K562 (cell line): ENCODE results near the gene PRKAG1. TPM values are rescaled to one million over a fixed set of nuclear protein-coding genes. Genes with fewer than 3 reads are reported as not detected.

Experiments
- CREB1 ChIP-seq, 2 experiments: sonication (generic) in 1 of 2; formaldehyde crosslinking in 1 of 2; IDR thresholded peaks; 2 replicates each; pipeline versions ENCODE4 v1.6.1 to v1.8.0; 2012 to 2022; ENCODE audit warnings: inconsistent platforms in 1 of 2, mild to moderate bottlenecking in 1 of 2, missing genetic modification reagents in 1 of 2, moderate library complexity in 1 of 2
- FOXP4 ChIP-seq: sonication (generic); formaldehyde crosslinking; IDR thresholded peaks from 2 replicates; pipeline ENCODE4 v1.8.0; 2022; ENCODE audit warnings: mild to moderate bottlenecking, missing genetic modification reagents, borderline replicate concordance
- GTF2E2 ChIP-seq: fragments of 200-800 bp; sonication (Bioruptor generic); IDR thresholded peaks from 2 replicates; pipeline ENCODE4 v1.6.1; 2016; ENCODE audit warnings: missing genetic modification characterization, missing compliant biosample characterization
- KAT2B ChIP-seq: IDR thresholded peaks from one replicate; pipeline ENCODE4 v1.6.1; 2012; ENCODE audit warnings: low read depth, mild to moderate bottlenecking, control low read depth, inconsistent platforms, low read length, moderate library complexity
- KLF13 ChIP-seq: fragments of 450-650 bp; IDR thresholded peaks from 2 replicates; pipeline ENCODE4 v1.6.1; 2016; ENCODE audit warnings: missing genetic modification characterization, low read depth, mild to moderate bottlenecking, missing compliant biosample characterization, moderate library complexity, borderline replicate concordance
- RBM17 ChIP-seq: fragments of 200-400 bp; formaldehyde crosslinking; IDR thresholded peaks from 2 replicates; pipeline ENCODE4 v1.6.1; 2017; ENCODE audit warnings: low read depth, mild to moderate bottlenecking, low read length, borderline replicate concordance
- SMAD3 ChIP-seq: fragments of 450-650 bp; formaldehyde crosslinking; conservative IDR thresholded peaks from 2 replicates; pipeline ENCODE4 v1.4.0; 2020; ENCODE audit warnings: mild to moderate bottlenecking
- ZNF318 ChIP-seq, 2 experiments: fragments of 450-650 bp; IDR thresholded peaks; 2 replicates each; pipeline ENCODE4 v1.6.1; 2016; ENCODE audit warnings: mild to moderate bottlenecking in 2 of 2, borderline replicate concordance in 1 of 2, low read depth in 1 of 2, moderate library complexity in 1 of 2
- polyA plus RNA-seq, 8 experiments: library from polyadenylated mRNA; depleted of rRNA in 4 of 8; stranded (reverse) in 5 of 8; unstranded in 3 of 8; fragments of >200 nt; fragmentation: Nextera tagmentation in 2 of 8; fragmentation: Illumina TruSeq in 1 of 8; extraction: Ambion mirVana in 2 of 8; extraction: Trizol in 1 of 8; gene quantifications; 2 replicates each; pipeline versions ENCODE4 v1.2.1 to v1.2.3, GENCODE V29; 2011 to 2014; ENCODE audit warnings: inconsistent platforms in 1 of 8, missing spikeins in 1 of 8
- total RNA-seq, 7 experiments: library from RNA; depleted of rRNA in 6 of 7; stranded (reverse); fragments of >200 nt in 6 of 7; fragmentation: Illumina TruSeq in 2 of 7; extraction: Trizol in 2 of 7; gene quantifications; 2 replicates each; pipeline versions ENCODE4 v1.2.1 to v1.2.3, GENCODE V29; 2011 to 2021; ENCODE audit warnings: low replicate concordance in 1 of 7

PRKAG1 gene
- total and polyA plus RNA-seq, 9 of the 15 experiments (the other 6 are each of a cell fraction or from before 2014, with no cell fraction given) = 51.1 to 126 (median 79.1) TPM

GRCh38 chr12:49060237-49061156, 41.9 kb upstream of the PRKAG1 start, which contains the start of gene KMT2D (continued):
- TF ChIP-seq RBM17 = no peak
- TF ChIP-seq SMAD3 = no peak
- TF ChIP-seq GTF2E2 (tag) = peak; percentile 93
- TF ChIP-seq CREB1 (IDR thresholded peaks at IDR 0.05) = peak; percentile 90
- TF ChIP-seq CREB1 (CRISPR knock-in tag; IDR thresholded peaks at IDR 0.05) = peak; percentile 92
- TF ChIP-seq KLF13 (tag) = peak; percentile 53; the same call in 1 of the 2 replicates
- no peak for TF ChIP-seq KAT2B
- peak; percentile 78; the same call in 1 of the 2 replicates for TF ChIP-seq FOXP4
- 0 out of 4 replicates have a peak, but pooled peaks of 1 of the 2 experiments have one; percentile 52 for TF ChIP-seq ZNF318 (IDR thresholded peaks at IDR 0.05; ENCODE audit: borderline replicate concordance in 1 of 2, low read depth in 1 of 2)
